HG03196 (cell line): Measurements from ENCODE around the gene NOC3L.
"Not testable (repeated sequence)": the region's sequence is repeated elsewhere in the genome, so short reads cannot be mapped to it uniquely, and the experiment has no call there.

Experiments used
- ATAC-seq: cut with Tn5 transposase; IDR thresholded peaks from one replicate; pipeline ENCODE4 v1.9.1; 2021; ENCODE audit not compliant: unreplicated experiment

Gene NOC3L

DNA sequence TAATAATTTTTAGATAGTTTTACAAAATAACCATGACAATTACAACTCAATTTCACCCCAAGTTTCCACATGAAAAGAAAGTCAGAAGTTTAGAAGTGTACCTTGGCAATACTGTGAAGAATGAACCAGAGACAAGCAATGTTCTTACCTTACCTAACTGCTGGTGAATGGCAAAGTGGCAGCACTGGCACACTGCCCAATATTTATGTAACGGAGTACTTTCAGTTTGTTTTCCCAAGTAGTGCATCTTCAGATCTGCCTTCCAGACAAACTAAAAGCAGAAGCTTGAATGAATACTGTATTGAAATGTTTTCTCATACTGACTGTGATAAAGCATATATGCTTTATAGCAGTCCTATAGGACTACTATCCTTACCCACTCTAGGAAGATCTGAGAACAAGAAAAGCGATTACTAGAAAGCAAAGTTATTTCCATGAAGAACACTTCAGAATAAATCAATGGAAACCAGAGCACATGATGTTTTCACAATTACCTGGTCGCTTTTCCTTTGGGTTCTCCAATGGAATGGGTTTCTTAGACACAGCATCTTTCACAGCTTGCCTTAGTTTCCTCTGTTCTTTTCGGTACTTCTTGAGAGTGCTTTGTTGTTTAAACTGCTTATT lies 1.5 kb downstream of the NOC3L start:
- no peak for ATAC-seq

DNA sequence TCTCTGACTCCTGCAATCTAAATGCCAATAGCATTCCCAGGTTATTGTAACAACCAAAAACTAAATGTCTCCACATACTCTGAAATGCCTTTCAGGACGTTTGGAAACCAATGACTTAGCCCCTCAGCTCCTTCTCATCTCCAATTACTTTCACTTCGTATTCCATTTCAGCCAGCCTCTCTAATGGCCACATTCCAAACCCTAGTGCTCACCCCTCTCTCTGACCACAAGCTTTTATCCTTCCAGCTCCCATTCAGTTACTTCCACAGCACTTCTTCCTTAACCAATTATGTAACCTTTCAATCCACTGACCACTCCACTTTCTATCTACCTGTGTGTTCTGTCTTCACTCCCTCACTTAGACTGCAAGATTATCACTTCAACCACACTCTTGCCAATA lies 4.3 kb downstream of the NOC3L start:
- ATAC-seq: no peak

DNA sequence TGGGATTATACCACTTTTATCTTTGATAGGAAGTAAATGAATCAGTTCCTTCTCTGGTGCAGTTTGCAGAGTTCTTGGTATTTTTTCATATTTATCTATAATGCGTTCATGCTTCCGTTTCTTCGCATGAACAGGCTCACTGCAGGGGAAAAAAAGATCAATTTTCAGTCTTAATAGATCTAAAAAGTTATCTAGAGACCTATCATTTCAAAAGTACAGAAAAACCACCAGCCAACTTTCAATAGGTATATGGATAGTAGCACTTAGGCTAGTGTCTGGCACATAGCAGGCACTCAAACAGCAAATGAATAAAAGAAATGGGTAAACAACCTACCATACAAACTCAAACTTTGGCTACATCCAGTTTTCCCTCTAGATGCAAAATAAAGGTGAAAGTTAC lies 5.5 kb downstream of the NOC3L start:
- no peak for ATAC-seq

DNA sequence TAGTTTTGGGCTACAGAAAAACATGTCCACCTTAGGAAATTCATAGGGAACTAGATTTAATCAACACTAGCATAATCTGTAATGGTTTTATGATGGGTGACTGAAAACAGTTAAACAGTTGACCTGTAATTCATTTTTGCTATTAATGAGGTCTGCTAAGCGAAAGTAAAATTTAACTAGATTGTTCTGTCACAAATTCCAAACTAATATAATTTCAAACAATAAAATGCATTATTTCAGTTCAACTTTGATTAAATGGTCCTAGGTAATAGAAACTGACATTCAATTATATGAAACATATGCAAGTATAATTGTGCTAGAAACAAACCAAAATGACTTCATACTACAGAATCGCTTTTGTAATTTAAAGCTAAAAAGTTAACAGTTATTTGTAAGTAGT lies 6.9 kb downstream of the NOC3L start:
- ATAC-seq: no peak

DNA sequence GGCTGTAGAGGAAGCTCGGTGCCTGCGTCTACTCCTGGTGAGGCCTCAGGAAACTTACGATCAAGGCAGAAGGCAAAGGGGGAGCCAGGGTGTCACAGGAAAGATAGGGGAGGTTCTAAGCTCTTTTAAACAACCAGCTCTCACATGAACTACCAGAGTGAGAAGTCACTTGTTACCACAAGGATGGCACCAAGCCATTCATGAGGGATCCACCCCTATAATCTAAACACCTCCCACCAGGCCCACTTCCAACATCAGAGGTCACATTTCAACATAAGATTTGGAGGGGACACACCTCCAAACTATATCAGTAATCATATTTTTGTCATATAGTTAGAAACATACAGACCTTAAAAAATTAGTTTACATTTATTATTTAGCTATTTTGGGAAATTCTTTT lies 9.4 kb downstream of the NOC3L start:
- ATAC-seq: no peak

GRCh38 chr10:94351089-94351488 lies 11.7 kb downstream of the NOC3L start:
- no peak for ATAC-seq

GRCh38 chr10:94350500-94350899 lies 12.2 kb downstream of the NOC3L start:
- ATAC-seq: not testable (repeated sequence)

DNA sequence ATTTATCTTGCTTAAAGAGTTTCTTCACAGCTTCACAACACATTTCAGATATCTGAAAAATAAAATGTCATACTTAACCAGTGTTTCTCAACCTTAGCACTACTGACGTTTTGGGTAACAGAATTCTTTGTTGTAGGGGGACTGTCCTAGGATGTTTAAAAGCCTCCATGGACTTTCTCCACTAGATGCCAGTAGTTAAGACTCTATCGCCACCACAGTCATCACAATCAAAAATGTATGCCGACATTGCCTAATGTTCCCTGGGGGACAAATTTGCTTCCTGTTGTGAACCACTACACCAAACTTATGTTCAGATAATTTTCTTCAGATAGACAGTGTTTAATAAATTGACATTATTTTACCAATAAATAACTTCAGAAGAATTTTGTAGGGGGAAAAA lies 13.4 kb downstream of the NOC3L start:
- no peak for ATAC-seq

- peak; percentile 87 for ATAC-seq
These were observed 18.1 kb downstream of the NOC3L start for GRCh38 chr10:94344522-94345122.

DNA sequence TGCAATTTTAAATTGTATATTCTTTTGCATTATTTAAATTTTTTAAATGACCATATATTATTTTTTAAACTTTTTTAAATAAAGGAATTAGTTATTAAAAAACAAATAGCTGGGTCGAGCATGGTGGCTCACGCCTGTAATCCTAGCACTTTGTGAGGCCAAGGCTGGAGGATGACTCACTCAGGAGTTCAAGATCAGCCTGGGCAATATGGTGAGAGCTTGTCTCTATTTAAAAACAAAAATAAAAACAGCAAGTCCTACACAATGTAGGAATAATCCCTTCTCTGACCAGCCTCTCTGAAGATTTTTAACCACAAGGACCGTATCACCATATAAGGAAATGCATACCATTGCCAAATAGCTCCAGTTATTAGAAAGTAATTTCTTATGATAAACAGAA lies 19.6 kb downstream of the NOC3L start:
- ATAC-seq: no peak

DNA sequence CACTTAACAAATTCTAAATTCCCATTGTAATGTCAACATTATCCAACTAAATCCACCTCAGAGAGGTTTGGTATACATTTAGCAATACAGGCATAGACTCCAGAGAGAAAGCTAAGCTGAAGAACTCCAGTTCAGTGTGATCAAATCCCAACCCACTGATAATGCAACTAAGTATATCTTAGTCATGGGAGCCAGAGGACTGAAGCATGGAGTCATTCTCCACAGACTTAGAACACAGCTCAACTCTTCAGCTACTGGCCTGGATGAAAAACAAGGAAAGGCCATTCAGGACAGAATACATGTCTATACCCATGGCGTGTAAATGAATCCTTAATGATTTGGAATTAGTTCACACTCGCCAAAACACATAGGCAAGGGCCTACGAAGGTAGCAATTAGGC lies 27.9 kb downstream of the NOC3L start:
- ATAC-seq: no peak

DNA sequence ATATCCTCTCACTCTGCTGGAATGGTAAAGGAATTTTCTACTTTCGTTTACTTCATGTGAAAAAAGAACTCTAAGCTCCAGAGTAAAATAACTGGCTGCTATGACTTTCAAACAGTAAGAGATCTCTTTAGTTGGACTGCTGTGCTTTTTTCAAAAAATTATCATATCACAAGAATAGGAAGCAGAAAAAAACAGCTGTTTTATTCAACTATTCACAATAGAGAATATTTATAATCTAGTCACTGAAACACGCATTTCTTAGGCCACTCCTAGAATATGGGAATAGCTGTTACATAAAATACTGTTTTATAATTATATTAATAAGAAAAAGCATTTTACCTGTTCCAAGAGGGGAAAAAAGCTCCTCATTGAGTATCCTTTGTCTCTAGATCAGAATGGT lies 29.7 kb downstream of the NOC3L start:
- ATAC-seq: no peak

DNA sequence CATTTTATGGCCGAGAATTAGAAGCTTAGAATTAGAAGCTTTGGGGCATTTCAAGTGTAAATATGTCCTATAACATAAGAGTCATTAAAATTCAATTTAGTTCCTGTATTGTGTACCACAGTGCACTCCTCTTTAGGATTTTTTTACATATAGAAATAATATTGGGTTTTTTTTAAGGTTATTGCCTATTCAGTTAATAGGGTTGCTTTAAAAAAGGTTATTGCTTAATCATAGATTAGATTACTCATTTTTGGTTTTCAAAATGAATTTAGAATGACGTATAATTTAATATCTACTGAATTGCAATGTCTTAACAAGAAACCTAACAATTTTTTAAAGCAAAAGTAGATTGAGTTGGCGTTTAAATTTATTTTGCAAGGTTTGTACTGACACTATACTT lies 34.1 kb downstream of the NOC3L start:
- no peak for ATAC-seq

GRCh38 chr10:94327649-94328048 lies 35.1 kb downstream of the NOC3L start:
- ATAC-seq: no peak

GRCh38 chr10:94324609-94325233 lies 38.0 kb downstream of the NOC3L start:
- ATAC-seq: no peak

DNA sequence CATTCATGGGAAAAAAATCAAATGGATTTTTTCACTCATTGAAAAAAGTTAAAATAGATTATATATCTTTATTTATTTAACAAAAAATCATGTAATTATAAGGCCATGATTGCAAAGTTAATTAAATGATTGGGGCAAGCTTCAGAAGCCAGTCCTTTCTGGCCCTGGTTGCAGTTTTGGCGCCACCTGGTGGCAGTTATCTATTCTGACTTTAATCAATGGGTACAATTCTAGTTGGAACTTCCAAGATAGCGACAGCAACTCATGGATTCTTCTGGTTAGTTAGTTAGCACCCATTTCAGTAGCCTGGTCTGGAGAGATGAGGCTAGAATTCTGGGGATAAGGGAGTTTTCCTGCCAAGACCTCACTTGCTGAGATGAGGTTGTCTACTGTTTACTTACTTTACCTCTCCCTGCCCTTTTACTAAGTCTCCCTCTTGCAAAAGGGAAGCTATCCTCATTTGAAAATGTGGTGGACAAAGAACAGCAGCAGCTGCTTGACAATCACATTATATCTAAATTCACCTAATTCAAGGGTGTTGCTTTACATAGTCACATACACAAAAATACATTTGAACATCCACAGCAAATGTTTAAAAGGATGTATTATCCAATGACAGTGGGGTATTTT lies 42.3 kb downstream of the NOC3L start:
- no peak for ATAC-seq

- no peak for ATAC-seq
These were observed 46.2 kb downstream of the NOC3L start for GRCh38 chr10:94316560-94316959.

DNA sequence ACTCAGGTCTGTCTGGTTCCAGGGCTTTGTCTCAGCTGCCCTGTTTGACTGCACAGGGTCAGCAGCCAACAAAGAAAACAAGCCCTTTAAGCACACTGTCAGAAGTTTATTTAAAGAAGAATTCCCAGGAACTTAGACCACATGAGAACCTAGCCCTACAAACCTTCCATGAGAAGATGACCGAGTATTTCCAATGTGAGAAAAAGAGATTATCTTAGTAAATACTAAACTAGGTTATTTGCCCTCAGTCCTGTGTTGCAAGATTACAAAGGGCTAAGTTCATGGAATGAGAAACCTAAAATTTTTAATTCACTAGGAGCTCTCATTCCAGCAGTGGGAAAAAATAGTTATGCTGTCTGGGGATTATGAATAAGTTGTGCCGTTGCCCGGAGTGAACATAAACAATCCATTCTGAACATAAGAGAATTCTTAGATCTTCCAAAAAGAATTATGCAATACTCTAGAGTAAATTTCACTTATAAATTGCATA lies 46.7 kb downstream of the NOC3L start:
- no peak for ATAC-seq

- no peak for ATAC-seq
These were observed 47.7 kb downstream of the NOC3L start for GRCh38 chr10:94315024-94315451.

- ATAC-seq: no peak
These were observed 52.4 kb downstream of the NOC3L start for GRCh38 chr10:94310369-94310768.

GRCh38 chr10:94308866-94309265 lies 53.9 kb downstream of the NOC3L start:
- ATAC-seq: no peak

GRCh38 chr10:94307046-94307615 lies 55.6 kb downstream of the NOC3L start:
- no peak for ATAC-seq
